Stimulated activated CD4-positive, alpha-beta T cell treated with anti-CD3 and anti-CD28 coated beads, TNF-alpha, amount 100 ng/mL, for 1 hour (primary cell): ENCODE measurements around the gene MAST1.
"Not testable (repeated sequence)": the region's sequence is repeated elsewhere in the genome, so short reads cannot be mapped to it uniquely, and the experiment has no call there.

Experiments
- DNase-seq, 3 donors: peaks; one replicate each; pipeline ENCODE4 v3.0.0-alpha.2; 2020; ENCODE audit warnings: low read depth in 3 of 3, low spot score in 1 of 3

Gene MAST1

GRCh38 chr19:12890299-12890786, 52.0 kb downstream of the MAST1 start:
- not testable (repeated sequence) for DNase-seq

DNA sequence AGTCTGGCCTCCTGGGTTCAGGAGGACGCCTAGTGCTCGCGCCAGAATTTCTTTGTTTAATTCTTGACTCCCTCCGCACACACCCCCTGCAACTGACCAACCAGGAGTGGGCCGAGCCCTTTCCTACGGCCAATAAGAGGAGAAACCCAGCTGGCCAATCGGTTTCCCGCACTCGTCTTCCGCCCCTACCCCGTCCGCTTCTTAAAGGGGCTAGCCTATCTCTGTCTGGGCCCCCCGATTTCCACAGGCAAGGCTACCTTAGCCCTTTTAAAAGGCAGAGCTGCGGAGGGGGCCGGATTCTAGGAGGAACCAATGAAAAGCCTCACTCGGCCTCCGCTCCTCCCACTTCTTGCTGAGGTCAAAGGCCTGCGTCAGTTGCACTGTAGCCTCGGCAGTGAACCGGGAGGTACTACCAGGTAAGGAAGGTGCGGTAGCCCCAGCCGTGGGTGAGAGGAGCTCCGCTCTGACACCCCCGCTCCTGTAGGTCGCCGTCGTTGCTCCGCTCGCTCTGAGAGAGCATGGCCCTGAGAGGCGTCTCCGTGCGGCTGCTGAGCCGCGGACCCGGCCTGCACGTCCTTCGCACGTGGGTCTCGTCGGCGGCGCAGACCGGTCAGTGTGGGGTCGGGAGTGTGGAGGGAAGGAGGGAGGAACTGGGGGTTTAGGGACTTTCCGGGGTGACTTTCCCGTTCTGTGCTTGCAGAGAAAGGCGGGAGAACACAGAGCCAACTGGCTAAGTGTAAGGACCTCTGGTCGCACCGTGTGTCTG, 52.7 kb downstream of the MAST1 start, which contains the start of gene GCDH:
Gene GCDH, plus strand, starts transcription at position 374 of the 766 bp plus-strand sequence. Its CDS starts 145 bp downstream, at position 519.
- DNase-seq: peak; percentile 82 to 91 (median 89)

- no peak for DNase-seq
Observed at GRCh38 chr19:12891553-12892021, 53.3 kb downstream of the MAST1 start.

GRCh38 chr19:12893582-12893981, 55.3 kb downstream of the MAST1 start:
- DNase-seq: no peak

DNA sequence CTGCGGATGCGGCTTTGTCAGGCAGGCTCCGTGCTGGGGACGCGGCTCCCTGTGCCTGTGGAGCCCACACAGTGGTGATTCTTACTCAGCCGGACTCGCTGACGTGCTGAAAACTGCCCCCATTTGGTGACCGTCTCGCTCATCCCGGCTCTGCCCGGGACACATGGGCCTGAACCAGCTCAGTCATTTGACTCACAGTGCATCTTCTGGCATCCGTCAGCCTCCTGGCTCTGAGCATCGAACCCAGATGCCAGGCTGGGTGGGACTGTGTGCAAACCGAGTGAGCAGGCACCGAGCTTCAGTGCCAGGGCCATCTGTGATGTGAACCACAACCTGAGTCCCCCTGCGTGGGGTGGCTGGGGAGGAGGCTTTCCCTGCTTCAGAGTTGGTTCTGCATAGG, 58.1 kb downstream of the MAST1 start:
- DNase-seq: no peak

DNA sequence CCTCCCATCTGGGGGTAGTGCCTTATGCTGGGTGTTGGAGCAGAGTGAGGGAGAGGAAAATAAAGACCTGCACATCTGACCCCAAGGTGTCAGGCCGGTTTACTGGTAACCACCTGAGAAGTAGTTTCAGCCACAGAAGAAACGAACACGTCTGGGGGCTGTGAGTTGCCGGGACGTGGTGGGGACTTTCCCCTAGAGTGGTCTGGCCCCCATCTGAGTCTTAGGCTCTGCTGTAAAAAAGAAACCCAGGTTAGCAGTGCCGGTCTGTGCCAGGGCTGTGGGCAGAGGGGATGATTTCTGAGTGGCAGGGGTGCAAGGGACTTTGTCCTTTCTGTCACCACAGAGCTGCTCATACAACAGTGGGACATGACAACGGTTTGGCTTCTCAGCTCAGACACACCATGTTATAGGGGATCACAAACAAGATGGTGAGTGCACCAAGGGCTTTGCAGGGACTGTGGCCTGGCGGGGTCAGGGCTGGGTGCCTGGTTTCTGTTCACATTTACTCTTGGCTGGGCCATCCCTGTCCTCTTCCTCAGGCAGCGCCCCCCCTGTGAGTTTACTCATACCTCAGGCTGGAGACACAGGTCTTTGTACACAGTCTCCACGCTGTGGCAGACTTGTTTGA, 61.7 kb downstream of the MAST1 start:
- DNase-seq: no peak

- DNase-seq: no peak
Observed at GRCh38 chr19:12907166-12907565, 68.9 kb downstream of the MAST1 start.

- no peak for DNase-seq
Observed at GRCh38 chr19:12912571-12912970, 74.3 kb downstream of the MAST1 start.

- DNase-seq: no peak
Observed at GRCh38 chr19:12913011-12913561, 74.8 kb downstream of the MAST1 start.

DNA sequence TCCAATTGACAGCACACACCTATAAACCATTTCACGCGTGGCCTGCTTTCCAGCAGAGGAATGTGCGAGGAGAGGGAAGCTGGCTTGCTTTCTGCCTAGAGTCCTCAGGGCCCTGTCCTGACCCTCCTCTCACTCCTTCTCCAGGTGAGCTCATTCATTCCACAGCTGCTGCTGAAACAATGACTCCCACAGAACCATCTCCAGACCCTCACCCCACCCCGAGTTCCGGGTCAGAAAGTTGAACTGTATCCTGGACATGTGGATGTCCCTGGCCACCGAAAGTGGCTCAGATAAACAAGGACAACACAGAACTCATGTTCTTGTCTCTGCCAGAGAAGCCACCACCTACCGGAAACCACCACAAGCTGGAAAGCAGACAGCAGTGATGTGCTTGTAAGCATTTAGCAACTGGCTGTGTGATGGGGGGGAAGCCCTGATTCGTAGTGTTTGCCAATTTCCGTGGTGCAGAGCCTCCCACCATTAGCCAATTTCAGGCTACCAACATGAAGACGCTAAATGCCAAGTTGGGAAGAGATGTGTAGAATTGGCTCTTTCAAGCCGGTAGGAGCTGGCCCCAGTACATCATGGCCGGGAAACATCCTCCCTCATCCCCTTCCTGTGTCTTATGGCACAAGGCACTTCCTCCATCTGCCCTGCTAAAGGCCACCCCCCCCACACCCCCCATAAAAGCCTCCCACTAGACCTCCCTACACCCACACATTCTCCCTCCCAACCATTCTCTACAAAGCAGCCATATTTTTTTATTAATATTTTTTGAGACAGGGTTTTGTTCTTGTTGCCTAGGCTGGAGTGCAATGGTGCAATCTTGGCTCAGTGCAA, 75.8 kb downstream of the MAST1 start:
- peak in 1 of 3 donors; percentile 35 for DNase-seq

DNA sequence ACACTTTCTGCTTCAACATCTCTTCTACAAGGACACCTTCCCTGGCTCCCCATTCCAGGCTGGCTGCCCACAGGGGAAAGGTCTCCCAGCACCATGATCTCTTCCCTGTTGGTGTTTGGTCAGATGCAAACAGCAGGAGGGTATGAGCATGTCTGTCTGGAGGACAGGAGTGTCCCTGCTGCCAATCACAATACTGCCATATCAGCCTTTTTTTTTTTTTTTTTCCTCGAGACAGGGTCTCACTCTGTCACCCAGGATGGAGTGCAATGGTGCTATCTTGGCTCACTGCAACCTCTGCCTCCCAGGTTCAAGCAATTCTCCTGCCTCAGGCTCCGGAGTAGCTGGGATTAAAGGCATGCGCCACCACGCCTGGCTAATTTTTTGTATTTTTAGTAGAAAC, 77.5 kb downstream of the MAST1 start:
- not testable (repeated sequence) for DNase-seq

DNA sequence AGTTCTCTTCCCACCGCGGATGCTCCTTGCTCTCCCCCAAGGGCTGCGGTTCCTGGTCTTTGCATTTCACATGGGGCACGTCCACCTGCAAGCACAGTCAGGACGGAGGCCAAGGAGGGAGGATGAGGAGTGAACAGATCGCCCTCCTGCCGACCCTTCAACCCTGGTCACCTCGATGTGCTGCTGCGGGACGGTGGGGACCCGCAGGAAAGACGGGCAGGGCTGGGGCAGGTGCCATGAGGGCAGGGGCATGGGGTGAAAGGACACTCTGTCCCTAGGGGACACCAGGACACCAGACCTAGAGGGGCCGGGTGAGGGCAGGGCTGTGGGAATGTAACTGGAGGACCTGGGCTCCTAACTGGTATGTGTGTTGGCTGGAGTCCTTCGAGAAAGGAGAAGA, 79.9 kb downstream of the MAST1 start:
- DNase-seq: no peak

DNA sequence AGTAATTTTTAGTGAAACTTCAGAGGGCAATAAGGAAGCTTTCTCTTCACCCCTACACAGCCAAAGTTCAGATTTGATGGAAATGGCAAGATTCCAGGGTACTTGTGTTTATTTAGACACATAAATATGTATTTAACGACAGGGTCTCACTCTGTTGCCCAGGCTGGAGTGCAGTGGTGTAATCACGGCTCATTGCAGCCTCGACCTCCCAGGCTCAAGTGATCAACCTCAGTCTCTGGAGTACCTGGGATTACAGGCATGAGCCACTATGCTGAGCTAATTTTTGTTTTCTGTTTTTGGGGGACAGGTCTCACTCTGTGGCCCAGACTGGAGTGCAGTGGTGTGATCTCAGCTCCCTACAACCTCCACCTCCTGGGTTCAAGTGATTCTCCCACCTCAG, 82.7 kb downstream of the MAST1 start:
- DNase-seq: no peak

GRCh38 chr19:12922959-12923358, 84.6 kb downstream of the MAST1 start:
- DNase-seq: no peak
